HEK293 (cell line): ENCODE measurements around the gene CCDC12.

ENCODE experiments used
- CTCF ChIA-PET: fragments of 350-600 bp; formaldehyde crosslinking; extraction: SDS; loops from one replicate; lab custom pipeline; 2021; ENCODE audit warnings: antibody characterized with exemption; lab: Yijun Ruan, JAX
- POLR2A ChIA-PET: fragments of 300-600 bp; formaldehyde crosslinking; extraction: SDS; loops from one replicate; lab custom pipeline; 2020; ENCODE audit warnings: antibody characterized with exemption, inconsistent platforms; lab: Yijun Ruan, JAX
- H3K27ac ChIP-seq: fragments of 200-500 bp; sonication (Bioruptor generic); 2 replicates; pipeline ENCODE4 v1.5.1; 2014; ENCODE audit warnings: low read depth, low read length, control low read depth, inconsistent platforms; ENCODE audit errors: extremely low read depth
- H3K36me3 ChIP-seq, 2 experiments: fragments of 200-500 bp in 1 of 2; sonication (Bioruptor generic) in 1 of 2; 1 replicate in 1 of 2; 2 replicates in 1 of 2; pipeline ENCODE4 v1.5.1; 2014 to 2017; ENCODE audit warnings: inconsistent platforms in 2 of 2, low read length in 2 of 2; ENCODE audit not compliant: control insufficient read depth in 2 of 2, insufficient read depth in 1 of 2
- H3K4me1 ChIP-seq: fragments of 200-500 bp; sonication (Bioruptor generic); 2 replicates; pipeline ENCODE4 v1.5.1; 2014; ENCODE audit warnings: mild to moderate bottlenecking, low read length, inconsistent platforms; ENCODE audit not compliant: control insufficient read depth, insufficient read depth
- H3K4me3 ChIP-seq: 2 replicates; pipeline ENCODE4 v1.5.1; 2011; ENCODE audit warnings: low read depth, mild to moderate bottlenecking, control low read depth, low read length, moderate library complexity
- H3K9me3 ChIP-seq: fragments of 200-500 bp; sonication (Bioruptor generic); 2 replicates; pipeline ENCODE4 v1.5.1; 2014; ENCODE audit warnings: low read depth, low read length, inconsistent platforms; ENCODE audit not compliant: control insufficient read depth, insufficient read depth
- GLIS2 ChIP-seq: fragments of 450-650 bp; formaldehyde crosslinking; IDR thresholded peaks from 2 replicates; pipeline ENCODE4 v1.5.1; 2016; ENCODE audit warnings: missing biosample characterization, missing genetic modification characterization
- KLF1 ChIP-seq: fragments of 450-650 bp; formaldehyde crosslinking; IDR thresholded peaks from 2 replicates; pipeline ENCODE4 v1.5.1; 2016; ENCODE audit warnings: missing biosample characterization, missing genetic modification characterization
- KLF16 ChIP-seq: fragments of 450-650 bp; formaldehyde crosslinking; IDR thresholded peaks from 2 replicates; pipeline ENCODE4 v1.5.1; 2017; ENCODE audit warnings: missing biosample characterization, missing genetic modification characterization
- SP3 ChIP-seq: fragments of 450-650 bp; formaldehyde crosslinking; IDR thresholded peaks from 2 replicates; pipeline ENCODE4 v1.5.1; 2016; ENCODE audit warnings: missing biosample characterization, missing genetic modification characterization
- ZBTB20 ChIP-seq: fragments of 450-650 bp; formaldehyde crosslinking; IDR thresholded peaks from 2 replicates; pipeline ENCODE4 v1.5.1; 2016; ENCODE audit warnings: missing biosample characterization, missing genetic modification characterization
- ZBTB49 ChIP-seq: fragments of 450-650 bp; formaldehyde crosslinking; IDR thresholded peaks from 2 replicates; pipeline ENCODE4 v1.5.1; 2016; ENCODE audit warnings: missing biosample characterization, missing genetic modification characterization, low read depth
- ZBTB8A ChIP-seq: fragments of 450-650 bp; formaldehyde crosslinking; IDR thresholded peaks from 2 replicates; pipeline ENCODE4 v1.5.1; 2016; ENCODE audit warnings: missing biosample characterization, missing genetic modification characterization
- ZEB2 ChIP-seq: fragments of 450-650 bp; formaldehyde crosslinking; IDR thresholded peaks from 2 replicates; pipeline ENCODE4 v1.5.1; 2016; ENCODE audit warnings: missing biosample characterization, missing genetic modification characterization
- ZFHX2 ChIP-seq: fragments of 450-650 bp; formaldehyde crosslinking; conservative IDR thresholded peaks from 2 replicates; pipeline ENCODE4 v1.5.1; 2016; ENCODE audit warnings: missing biosample characterization, missing genetic modification characterization
- ZNF112 ChIP-seq: fragments of 450-650 bp; formaldehyde crosslinking; IDR thresholded peaks from 2 replicates; pipeline ENCODE4 v1.5.0; 2017; ENCODE audit warnings: missing biosample characterization, missing genetic modification characterization
- ZNF18 ChIP-seq: fragments of 450-650 bp; formaldehyde crosslinking; IDR thresholded peaks from 2 replicates; pipeline ENCODE4 v1.5.1; 2016; ENCODE audit warnings: missing biosample characterization, missing genetic modification characterization
- ZNF19 ChIP-seq: fragments of 450-650 bp; formaldehyde crosslinking; IDR thresholded peaks from 2 replicates; pipeline ENCODE4; 2016; ENCODE audit warnings: missing biosample characterization, missing genetic modification characterization, low read depth
- ZNF26 ChIP-seq: fragments of 450-650 bp; formaldehyde crosslinking; IDR thresholded peaks from 2 replicates; pipeline ENCODE4 v1.5.1; 2016; ENCODE audit warnings: missing biosample characterization, missing genetic modification characterization
- ZNF280D ChIP-seq: fragments of 450-650 bp; formaldehyde crosslinking; IDR thresholded peaks from 2 replicates; pipeline ENCODE4 v1.5.1; 2016; ENCODE audit warnings: missing biosample characterization, missing genetic modification characterization
- ZNF324 ChIP-seq: fragments of 450-650 bp; formaldehyde crosslinking; IDR thresholded peaks from 2 replicates; pipeline ENCODE4 v1.5.1; 2016; ENCODE audit warnings: missing biosample characterization, missing genetic modification characterization
- ZNF391 ChIP-seq: fragments of 450-650 bp; formaldehyde crosslinking; IDR thresholded peaks from 2 replicates; pipeline ENCODE4 v1.5.1; 2016; ENCODE audit warnings: low read depth, missing biosample characterization, missing genetic modification characterization, borderline replicate concordance
- ZNF571 ChIP-seq: fragments of 450-650 bp; formaldehyde crosslinking; IDR thresholded peaks from 2 replicates; pipeline ENCODE4 v1.5.0; 2017; ENCODE audit warnings: missing biosample characterization, missing genetic modification characterization
- ZNF596 ChIP-seq: fragments of 450-650 bp; IDR thresholded peaks from 2 replicates; pipeline ENCODE4 v1.5.0; 2018; ENCODE audit warnings: missing biosample characterization, mild to moderate bottlenecking, missing genetic modification characterization, moderate library complexity
- ZNF76 ChIP-seq: fragments of 450-650 bp; formaldehyde crosslinking; IDR thresholded peaks from 2 replicates; pipeline ENCODE4; 2016; ENCODE audit warnings: low read depth, missing biosample characterization, missing genetic modification characterization, borderline replicate concordance
- TF ChIP-seq, protein P1 (sequence below): fragments of 450-650 bp; formaldehyde crosslinking; IDR thresholded peaks from 2 replicates; pipeline ENCODE4 v1.5.1; 2016; ENCODE audit warnings: missing biosample characterization, missing genetic modification characterization
- TF ChIP-seq, protein P2 (sequence below): fragments of 450-650 bp; formaldehyde crosslinking; optimal IDR thresholded peaks from 2 replicates; pipeline ENCODE3; 2016; ENCODE audit warnings: missing biosample characterization, mild to moderate bottlenecking, missing genetic modification characterization

Gene CCDC12

DNA sequence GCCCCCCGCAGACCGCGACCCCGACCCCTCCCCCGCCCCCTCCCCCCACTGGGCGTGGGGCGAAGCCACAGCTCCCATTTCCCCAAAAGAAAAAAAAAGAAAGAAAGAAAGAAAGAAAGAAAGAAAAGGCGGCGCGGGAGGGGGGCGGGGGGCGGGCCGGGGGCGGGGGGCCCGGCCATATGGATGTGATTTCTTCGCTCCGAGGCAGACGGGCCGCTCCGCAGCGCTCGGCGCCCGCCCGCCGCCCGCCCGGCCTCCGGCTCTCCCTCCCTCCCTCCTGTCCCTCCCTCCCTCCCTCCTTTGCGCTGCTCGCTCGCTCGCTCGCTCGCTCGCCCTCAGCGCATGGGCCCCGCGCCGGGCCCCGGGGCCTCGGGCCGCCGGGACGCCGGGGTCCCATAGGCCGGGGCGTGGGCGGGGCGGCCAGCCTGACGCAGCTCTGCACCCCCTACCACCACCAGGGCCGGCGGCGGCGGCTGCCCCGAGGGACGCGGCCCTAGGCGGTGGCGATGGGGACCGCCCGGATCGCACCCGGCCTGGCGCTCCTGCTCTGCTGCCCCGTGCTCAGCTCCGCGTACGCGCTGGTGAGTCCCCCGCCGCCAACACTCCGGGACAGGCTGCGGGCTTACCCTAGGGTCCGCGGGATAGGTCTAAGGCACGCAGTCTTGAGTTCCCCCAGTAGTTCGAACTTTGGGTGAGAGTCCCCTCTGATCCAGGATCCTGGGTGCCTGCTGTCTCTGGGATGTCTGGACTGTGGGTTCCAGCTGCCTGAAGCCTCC lies 93.3 kb downstream of the CCDC12 start:
- ChIA-PET CTCF (interaction anchor here (1.0 to 1.6 kb wide), 3 partner anchors 12 to 23 kb away, joined by 3 to 5 read pairs (median 3); no protein-coding TSS in a partner anchor), POLR2A (interaction anchor here (1.2 kb wide), 1 partner anchor 12 kb away, joined by 4 read pairs; no protein-coding TSS in a partner anchor)
- TF ChIP-seq ZBTB20, result peak; percentile 35
- TF ChIP-seq ZNF26 (tag by site-specific recombination), result no peak
- TF ChIP-seq ZBTB49, result no peak
- TF ChIP-seq ZNF596 (tag by site-specific recombination), result peak; percentile 39; the same call in 1 of the 2 replicates
- TF ChIP-seq ZNF324, result no peak
- TF ChIP-seq ZNF571 (tag by site-specific recombination), result no peak
- no peak overlapping the region for H3K27ac ChIP-seq
- no peaks in the 10 kb centered on the region for H3K9me3 ChIP-seq
- no peaks in the 10 kb centered on the region for H3K4me1 ChIP-seq
- no peaks in the 10 kb centered on the region for H3K36me3 ChIP-seq
- H3K4me3 ChIP-seq, result peak overlapping the region; percentile 49

- peak overlapping the region; percentile 18; the same call in 1 of the 2 replicates for H3K27ac ChIP-seq
- no peaks in the 10 kb centered on the region for H3K4me1 ChIP-seq
- no peaks in the 10 kb centered on the region for H3K9me3 ChIP-seq
- H3K4me3 ChIP-seq, result peak overlapping the region; percentile 49
- ChIA-PET CTCF (interaction anchor here (0.6 to 1.6 kb wide), 4 partner anchors 12 to 360 kb away, joined by 3 to 5 read pairs (median 3); no protein-coding TSS in a partner anchor), POLR2A (interaction anchor here (1.2 kb wide), 1 partner anchor 11 kb away, joined by 4 read pairs; no protein-coding TSS in a partner anchor)
- H3K36me3 ChIP-seq, result no peaks in the 10 kb centered on the region
- TF ChIP-seq, protein P1, sequence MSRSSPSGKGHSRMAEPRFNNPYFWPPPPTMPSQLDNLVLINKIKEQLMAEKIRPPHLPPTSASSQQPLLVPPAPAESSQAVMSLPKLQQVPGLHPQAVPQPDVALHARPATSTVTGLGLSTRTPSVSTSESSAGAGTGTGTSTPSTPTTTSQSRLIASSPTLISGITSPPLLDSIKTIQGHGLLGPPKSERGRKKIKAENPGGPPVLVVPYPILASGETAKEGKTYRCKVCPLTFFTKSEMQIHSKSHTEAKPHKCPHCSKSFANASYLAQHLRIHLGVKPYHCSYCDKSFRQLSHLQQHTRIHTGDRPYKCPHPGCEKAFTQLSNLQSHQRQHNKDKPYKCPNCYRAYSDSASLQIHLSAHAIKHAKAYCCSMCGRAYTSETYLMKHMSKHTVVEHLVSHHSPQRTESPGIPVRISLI, result no peak
- TF ChIP-seq GLIS2 (tag by site-specific recombination) (peak; percentile 35; the same call in 1 of the 2 replicates), ZNF112 (tag by site-specific recombination) (no peak), ZNF391 (tag by site-specific recombination) (no peak), ZNF19 (tag by site-specific recombination) (no peak), SP3 (tag by site-specific recombination) (no peak), ZBTB8A (tag by site-specific recombination) (0 out of 2 replicates have a peak, but pooled peaks have one; percentile 13), ZNF76 (tag by site-specific recombination) (0 out of 2 replicates have a peak, but pooled peaks have one; percentile 25), ZNF18 (tag by site-specific recombination) (no peak), ZNF280D (tag by site-specific recombination) (no peak), KLF1 (tag by site-specific recombination) (no peak), KLF16 (tag by site-specific recombination) (0 out of 2 replicates have a peak, but pooled peaks have one; percentile 13), ZNF571 (tag by site-specific recombination) (no peak), ZFHX2 (no peak), ZEB2 (tag by site-specific recombination) (0 out of 2 replicates have a peak, but pooled peaks have one; percentile 38)
- TF ChIP-seq, protein P2, sequence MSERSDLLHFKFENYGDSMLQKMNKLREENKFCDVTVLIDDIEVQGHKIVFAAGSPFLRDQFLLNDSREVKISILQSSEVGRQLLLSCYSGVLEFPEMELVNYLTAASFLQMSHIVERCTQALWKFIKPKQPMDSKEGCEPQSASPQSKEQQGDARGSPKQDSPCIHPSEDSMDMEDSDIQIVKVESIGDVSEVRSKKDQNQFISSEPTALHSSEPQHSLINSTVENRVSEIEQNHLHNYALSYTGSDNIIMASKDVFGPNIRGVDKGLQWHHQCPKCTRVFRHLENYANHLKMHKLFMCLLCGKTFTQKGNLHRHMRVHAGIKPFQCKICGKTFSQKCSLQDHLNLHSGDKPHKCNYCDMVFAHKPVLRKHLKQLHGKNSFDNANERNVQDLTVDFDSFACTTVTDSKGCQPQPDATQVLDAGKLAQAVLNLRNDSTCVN (tag by site-specific recombination), result peak; percentile 63
These were observed 94.0 kb downstream of the CCDC12 start for GRCh38 chr3:46882377-46883053.
